DMS153 treated with DMSO at 0.1 percent for 48 hours (cell line): Measurements from ENCODE around the gene DERL2.

Experiments
- DNase-seq: peaks from one replicate; lab custom pipeline; 2025; ENCODE audit not compliant: unreplicated experiment; lab: John Stamatoyannopoulos, UW

Gene DERL2

GRCh38 chr17:5501685-5502084 lies 15.7 kb upstream of the DERL2 start:
- DNase-seq, result no peak

GRCh38 chr17:5500589-5501391 lies 14.8 kb upstream of the DERL2 start:
- no peak for DNase-seq

GRCh38 chr17:5500247-5500588 lies 14.2 kb upstream of the DERL2 start:
- no peak for DNase-seq

- no peak for DNase-seq
Measured at GRCh38 chr17:5499476-5500231, 13.7 kb upstream of the DERL2 start.

- DNase-seq, result no peak
Measured at GRCh38 chr17:5492970-5493369, 7.0 kb upstream of the DERL2 start.

DNA sequence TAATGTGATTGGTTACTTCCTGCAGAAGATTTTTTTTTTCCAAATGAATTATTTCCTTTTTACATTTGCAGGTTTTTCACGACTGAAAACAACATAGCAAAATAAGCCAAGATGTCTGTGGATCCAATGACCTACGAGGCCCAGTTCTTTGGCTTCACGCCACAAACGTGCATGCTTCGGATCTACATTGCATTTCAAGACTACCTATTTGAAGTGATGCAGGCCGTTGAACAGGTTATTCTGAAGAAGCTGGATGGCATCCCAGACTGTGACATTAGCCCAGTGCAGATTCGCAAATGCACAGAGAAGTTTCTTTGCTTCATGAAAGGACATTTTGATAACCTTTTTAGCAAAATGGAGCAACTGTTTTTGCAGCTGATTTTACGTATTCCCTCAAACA lies 2.8 kb upstream of the DERL2 start:
- DNase-seq, result no peak

DNA sequence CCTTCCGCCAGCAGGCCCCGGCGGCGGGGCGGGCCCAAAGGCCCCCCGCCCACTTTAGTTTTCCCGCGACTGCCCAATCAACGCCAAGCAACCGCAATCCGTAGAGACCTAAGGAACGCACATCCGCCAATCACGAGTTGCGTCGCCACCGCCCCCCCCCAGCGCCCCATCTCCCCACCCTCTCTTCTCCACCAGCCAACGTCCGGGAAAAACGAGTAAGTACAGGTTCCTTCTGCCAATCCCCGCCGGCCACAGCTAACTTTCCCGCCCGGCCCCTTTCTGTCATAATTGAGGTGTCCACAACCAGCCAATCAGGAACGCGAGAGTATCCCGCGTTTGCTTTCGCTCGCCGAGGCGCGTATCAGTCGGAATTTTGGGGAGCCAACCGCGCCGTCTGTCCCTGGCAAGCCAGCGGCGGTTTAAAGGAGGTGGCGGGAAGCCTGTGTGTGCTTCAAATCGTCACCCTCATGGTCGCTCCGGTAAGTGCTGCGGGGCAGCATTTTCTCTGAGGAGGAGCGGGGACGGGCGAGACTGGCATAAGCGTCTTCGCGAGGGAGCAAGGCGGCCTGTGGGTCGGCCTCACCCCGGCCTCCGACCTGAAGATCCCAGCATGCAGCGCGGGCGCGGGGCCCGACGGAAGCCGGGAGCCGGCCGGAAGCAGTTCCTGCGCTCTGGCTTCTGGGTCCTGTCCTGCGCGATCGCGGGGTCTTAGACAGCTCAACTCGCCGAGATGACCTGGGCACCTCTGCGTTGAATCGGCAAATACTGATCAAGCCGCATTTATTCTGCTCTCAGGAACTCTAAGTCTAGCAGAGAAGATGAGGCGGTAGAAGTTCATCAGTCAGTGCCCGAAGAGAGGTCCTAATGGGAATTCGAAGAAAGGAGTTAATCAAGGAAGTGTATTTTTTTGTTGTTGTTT lies 487 bp upstream of the DERL2 start, which contains the start of gene MIS12:
MIS12 (plus strand) TSS at position 361 of the 919 bp plus-strand sequence. CDS start 2,297 bp downstream, outside the sequence.
- peak; percentile 85 for DNase-seq

GRCh38 chr17:5481451-5481850 lies 4.5 kb downstream of the DERL2 start:
- DNase-seq, result no peak

GRCh38 chr17:5480962-5481361 lies 5.0 kb downstream of the DERL2 start:
- no peak for DNase-seq

- DNase-seq, result no peak
Measured at GRCh38 chr17:5478992-5479391, 7.0 kb downstream of the DERL2 start.

DNA sequence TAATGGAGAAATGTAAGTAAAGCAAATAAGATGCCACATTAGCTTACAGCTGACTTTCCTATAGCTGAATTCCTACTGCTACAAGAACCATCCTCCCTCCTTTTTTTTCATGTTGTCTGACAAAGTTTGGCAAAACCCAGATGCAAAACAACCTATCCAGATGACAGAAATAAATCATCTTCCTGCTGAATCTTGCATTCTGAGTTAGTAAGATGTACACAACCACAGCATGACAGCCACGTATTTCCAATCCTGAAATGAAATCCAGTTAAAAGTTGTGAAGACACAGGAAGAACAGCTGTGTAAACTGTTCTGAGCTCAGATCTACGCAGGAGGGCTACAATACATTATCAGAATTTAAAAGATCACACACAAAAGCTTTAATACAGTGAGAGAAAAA lies 12.1 kb downstream of the DERL2 start:
- no peak for DNase-seq

- DNase-seq, result no peak
Measured at GRCh38 chr17:5472511-5472910, 13.5 kb downstream of the DERL2 start.

DNA sequence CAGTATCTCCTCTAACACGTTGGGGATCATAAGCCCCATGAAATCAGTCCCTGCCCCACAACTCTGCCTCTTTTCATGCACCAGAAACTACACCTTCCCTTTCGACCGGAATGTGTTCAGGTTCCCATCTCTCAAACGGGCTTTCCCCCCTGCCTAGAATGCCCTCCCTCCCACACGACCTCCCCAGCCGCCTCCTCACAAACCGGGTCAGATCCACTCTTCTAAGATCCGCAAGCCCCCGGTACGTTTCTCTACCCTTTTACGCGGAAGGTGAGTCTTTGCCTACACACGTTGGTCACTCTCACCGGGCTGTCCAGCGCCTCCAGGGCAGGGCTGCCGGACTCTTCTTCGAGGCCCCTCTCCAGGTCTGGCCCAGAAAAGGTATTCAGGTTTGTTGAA lies 17.9 kb downstream of the DERL2 start:
- DNase-seq, result no peak

DNA sequence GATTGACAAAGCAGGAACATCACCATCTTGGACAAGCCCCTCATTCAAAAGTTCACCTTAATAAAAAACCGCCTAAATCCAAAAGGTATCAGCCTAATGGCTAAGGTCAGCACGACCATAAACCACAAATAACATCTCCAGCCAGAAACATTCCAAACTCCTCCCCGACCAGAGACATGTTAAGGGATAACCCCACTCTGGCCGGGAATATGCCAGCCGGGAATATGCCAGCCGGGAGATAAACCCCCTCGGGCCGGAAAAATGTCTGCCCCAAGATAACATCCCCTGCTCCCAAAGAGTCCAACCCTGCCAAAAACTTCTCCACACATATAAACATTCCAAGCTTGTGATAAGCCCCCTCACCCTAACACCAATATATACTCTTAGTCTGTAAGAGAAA lies 18.6 kb downstream of the DERL2 start:
- DNase-seq, result no peak

DNA sequence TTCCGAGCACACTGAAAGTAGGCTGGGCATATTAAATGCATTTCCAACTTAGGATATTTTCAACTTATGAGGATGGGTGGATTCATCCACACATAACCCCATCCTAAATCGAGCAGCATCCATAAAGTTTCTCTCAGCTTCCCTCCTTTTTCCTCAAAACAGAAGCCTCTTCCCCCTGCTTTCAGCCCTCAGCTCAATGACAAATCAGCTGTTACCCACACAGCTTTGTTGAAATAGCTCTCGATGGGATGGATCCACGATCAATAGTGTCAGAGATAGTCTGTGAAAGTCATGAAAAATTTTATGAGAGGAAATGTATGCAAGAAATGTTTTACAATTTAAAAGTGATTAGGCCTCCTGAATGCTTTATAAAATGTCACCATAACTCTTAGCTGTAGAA lies 19.7 kb downstream of the DERL2 start:
- DNase-seq, result no peak

DNA sequence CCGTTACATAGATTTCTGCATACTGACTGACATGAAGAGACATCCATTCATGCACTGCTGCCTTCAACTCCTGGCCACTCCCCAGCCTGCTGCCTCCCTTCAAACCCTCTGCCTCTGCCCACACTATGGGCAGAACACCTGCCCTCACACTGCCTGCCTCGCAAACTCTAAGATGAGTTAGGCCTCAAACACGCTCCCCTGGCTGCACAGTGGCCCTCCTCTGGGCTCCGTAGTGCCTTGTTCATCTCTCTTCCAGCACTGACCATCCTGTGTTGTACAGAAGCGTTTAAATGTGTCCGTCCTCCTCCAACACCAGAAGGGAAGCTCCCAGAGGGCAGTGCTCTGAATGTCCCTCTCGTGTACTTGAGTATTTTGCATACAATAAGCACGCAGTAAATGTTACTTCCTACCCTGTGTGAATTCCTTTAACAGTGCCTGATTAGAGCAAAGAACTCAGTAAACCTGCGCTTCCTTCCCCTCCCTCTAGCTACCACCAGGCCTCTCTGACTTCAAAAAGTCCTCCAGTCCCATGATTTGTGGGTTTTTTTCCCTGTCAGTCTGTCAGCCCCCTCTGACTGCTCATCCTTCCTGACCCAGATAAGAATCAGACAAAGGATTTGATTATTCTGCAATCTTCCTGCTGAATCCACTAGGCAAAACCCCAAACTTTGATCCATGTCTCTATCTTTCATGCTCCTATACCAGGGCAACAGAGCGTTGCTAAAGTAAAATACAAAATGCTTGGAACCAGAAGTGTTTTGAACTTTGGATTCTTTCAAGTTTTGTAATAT lies 21.1 kb downstream of the DERL2 start:
- DNase-seq, result no peak

DNA sequence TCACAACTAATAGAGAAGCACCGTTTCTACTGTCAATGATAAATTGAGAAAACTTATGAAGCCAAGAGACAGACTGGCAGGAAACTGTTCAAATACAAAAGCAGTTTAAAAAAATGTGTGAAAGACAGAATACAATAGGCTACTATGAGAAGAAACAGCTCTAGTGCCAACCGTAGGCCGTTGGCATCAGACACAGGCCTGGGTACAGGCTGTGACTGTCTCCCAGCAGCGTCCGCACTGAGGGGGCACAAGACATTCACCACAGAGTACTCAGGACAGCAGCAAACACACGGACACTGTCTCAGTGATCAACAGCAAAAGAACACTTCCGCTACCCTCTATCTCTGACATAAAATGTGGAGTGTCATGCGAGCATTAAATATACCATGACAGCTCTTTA lies 39.2 kb downstream of the DERL2 start:
- DNase-seq, result no peak

- DNase-seq, result no peak
Measured at GRCh38 chr17:5444209-5444608, 41.8 kb downstream of the DERL2 start.

- DNase-seq, result no peak
Measured at GRCh38 chr17:5443728-5444127, 42.2 kb downstream of the DERL2 start.

DNA sequence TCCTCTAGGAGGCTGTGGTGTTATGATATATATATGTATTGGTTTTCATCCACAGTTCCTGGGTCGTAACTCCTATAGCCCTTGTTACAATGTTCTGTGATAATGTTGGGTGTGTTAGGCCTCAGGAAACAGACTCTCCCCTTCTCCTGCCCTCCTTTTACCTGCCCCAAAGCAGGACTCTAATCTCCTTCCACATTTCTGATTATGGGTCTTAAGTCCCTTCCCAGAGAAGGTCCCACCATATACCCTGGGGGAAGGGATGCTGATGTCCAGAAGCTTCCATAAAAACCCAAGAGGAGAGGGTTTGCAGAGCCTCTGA lies 46.6 kb downstream of the DERL2 start:
- no peak for DNase-seq
